Upper lobe of right lung (tissue), 1 donor: Measurements from ENCODE around the gene XPR1. TPM values are rescaled to one million over a fixed set of nuclear protein-coding genes. Genes with fewer than 3 reads are reported as not detected.
A peak's percentile ranks its signal among the peaks of the same experiment; 100 is the strongest.

Experiments
- ATAC-seq: fragments of 200-7000 bp; cut with Tn5 transposase; one replicate; pipeline ENCODE4 v1.9.1; 2020; ENCODE audit warnings: mild to moderate bottlenecking, moderate library complexity
- DNase-seq: peaks from one replicate; pipeline ENCODE4 v3.0.0-alpha.2; 2020
- H3K27ac ChIP-seq: fragments of 200-600 bp; one replicate; pipeline ENCODE4 v1.8.0; 2022
- H3K27me3 ChIP-seq: fragments of 200-600 bp; one replicate; pipeline ENCODE4 v1.8.0; 2022; ENCODE audit warnings: mild to moderate bottlenecking
- H3K36me3 ChIP-seq: fragments of 200-600 bp; one replicate; pipeline ENCODE4 v1.8.0; 2022
- H3K4me1 ChIP-seq: fragments of 200-600 bp; one replicate; pipeline ENCODE4 v1.8.0; 2022
- H3K4me3 ChIP-seq: fragments of 200-600 bp; one replicate; pipeline ENCODE4 v1.8.0; 2022; ENCODE audit warnings: mild to moderate bottlenecking
- H3K9me3 ChIP-seq: fragments of 200-600 bp; one replicate; pipeline ENCODE4 v1.8.0; 2022
- CTCF ChIP-seq: fragments of 200-600 bp; IDR thresholded peaks from one replicate; pipeline ENCODE4 v1.8.0; 2022; ENCODE audit warnings: antibody characterized with exemption
- intact Hi-C: fragments of 100-400 bp; cut with DNase I; formaldehyde crosslinking; loops from one replicate; pipeline ENCODE4 v1.11.0; 2022
- total RNA-seq: library from RNA; stranded (reverse); fragmentation: NEBNext Ultra II Directional; extraction: Animal tissue kit (Norgen Biotek cat#: 25700); gene quantifications from one replicate; pipeline ENCODE4 v1.2.1, GENCODE V29; 2021
- donor health status: DM: no; HTN: yes; CAD: no; lungs with severe emphysema.

The XPR1 gene
- total RNA-seq, 1 donor from 2014 or later = 23.5 TPM

DNA sequence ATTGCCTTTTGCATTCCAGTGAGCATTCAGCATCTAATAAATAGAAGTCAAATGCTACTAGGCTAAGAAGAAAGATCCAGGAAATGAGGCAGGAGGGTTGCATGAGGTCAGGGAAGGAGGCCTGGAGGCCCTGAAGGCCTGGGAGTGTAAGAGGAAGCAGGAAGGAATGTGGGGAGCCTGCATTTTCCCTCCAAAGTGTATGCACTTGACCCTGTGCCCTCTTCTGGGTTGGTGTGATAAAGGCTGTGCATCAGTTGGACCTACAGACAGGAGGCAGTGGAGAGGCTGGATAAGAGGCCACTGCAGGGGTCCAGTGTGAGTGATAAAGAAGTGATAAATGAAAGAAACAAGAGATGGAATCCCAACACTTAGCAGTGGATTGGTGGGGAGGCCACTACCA, 301.3 kb downstream of the XPR1 start:
- no peak for ATAC-seq
- no peaks in the 10 kb centered on the region for H3K9me3 ChIP-seq
- TF ChIP-seq CTCF = no peak
- intact Hi-C loops = no loop called here
- peaks cover 5% of the 10 kb centered on the region for H3K36me3 ChIP-seq
- no peak overlapping the region for H3K27ac ChIP-seq
- H3K4me3 ChIP-seq = no peak overlapping the region
- H3K27me3 ChIP-seq = no peaks in the 10 kb centered on the region
- H3K4me1 ChIP-seq = peaks cover under 1% of the 10 kb centered on the region
- DNase-seq = no peak

GRCh38 chr1:180934563-180934962, 302.7 kb downstream of the XPR1 start:
- Histone ChIP-seq H3K9me3 (no peaks in the 10 kb centered on the region), H3K27me3 (no peaks in the 10 kb centered on the region), H3K36me3 (peaks cover 5% of the 10 kb centered on the region), H3K4me1 (no peaks in the 10 kb centered on the region), H3K4me3 (no peak overlapping the region), H3K27ac (no peak overlapping the region)
- DNase-seq (no peak), ATAC-seq (peak; percentile 34)
- intact Hi-C loops = no loop called here
- no peak for TF ChIP-seq CTCF

DNA sequence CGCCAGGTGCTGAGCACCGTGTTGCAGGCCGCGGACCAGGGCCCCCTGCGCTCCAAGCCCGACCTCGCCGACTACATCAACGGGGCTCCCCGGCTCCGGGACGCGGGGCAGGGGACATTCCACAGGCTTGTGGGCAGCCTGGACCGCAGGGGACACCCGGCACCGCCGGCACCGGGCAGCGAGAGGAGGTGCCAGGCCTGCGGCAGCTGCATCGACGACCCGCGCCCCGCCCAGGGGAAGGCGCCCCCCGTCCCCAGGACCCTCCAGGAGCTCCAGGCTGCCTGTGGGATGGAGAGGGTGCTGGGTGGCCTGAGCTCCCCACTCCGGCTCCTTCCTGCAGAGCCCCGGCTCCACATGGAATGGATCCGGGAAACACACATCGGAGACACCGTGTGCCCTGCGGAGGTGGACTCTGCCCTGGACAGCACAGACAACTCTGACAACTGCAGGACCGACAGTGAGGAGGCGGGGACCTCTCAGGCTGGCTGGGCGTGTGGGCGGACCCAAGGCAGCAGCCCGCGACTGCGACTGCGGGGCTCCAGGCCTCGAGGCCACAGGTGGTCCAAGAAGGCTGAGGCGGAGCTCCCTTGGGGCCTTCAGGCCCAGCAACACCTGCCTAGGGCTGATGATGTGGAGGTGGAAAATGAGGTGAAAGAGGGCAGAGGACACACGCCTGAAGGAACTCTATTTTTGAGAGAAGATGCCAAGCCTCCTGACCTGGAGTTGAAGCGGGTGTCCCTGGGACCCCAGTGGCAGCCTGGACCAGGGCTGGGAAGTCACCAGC, 303.7 kb downstream of the XPR1 start:
- H3K4me1 ChIP-seq = no peaks in the 10 kb centered on the region
- H3K27ac ChIP-seq = no peak overlapping the region
- no peaks in the 10 kb centered on the region for H3K27me3 ChIP-seq
- peaks cover 5% of the 10 kb centered on the region for H3K36me3 ChIP-seq
- intact Hi-C loops = no loop called here
- TF ChIP-seq CTCF = no peak
- peak; percentile 3 for ATAC-seq
- no peak for DNase-seq
- no peaks in the 10 kb centered on the region for H3K9me3 ChIP-seq
- H3K4me3 ChIP-seq = no peak overlapping the region

DNA sequence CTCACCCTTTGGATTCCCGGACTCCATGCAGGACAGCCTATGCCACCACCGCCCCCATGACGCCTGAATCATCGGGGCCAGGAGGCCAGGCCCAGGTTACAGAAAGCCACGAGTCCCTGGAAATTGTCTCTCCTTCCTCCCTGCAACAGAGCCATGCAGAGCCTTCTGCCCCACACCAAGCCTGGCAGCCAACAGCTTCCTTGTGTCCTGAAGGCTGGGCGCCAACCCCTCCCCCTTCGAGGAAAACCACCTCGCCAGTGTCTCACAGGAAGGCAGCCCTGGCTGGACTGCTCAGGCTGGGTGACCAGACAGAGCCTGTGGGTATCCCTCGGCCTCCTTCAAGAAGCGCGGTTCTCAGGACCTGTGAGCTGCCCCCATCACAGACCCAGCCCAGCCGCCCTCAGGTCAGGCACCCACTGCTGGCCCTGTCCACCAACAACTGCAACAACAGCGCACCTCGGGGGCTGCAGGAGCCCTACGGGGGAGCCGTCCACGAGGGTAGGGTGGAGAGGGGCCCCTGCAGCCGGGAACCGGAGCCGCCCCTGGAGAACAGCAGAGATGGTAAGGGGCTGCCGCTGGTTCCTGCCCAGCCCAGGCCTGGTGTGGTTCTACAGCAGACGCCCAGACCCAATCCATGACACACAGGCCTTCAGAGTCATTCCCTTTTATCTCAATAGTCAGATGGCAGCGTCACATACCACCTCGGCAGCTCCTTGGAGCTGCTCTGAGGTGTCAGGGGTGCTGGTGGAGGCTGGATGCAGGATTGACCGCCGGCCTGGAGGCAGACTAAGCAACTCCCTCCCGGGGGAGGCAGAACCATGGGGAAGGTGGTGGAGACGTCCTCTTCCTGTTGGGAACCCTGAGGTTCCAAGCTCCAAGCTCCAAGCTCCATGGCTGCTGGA, 304.5 kb downstream of the XPR1 start:
- no peak overlapping the region for H3K27ac ChIP-seq
- no peak for TF ChIP-seq CTCF
- no peak overlapping the region for H3K4me3 ChIP-seq
- no peaks in the 10 kb centered on the region for H3K4me1 ChIP-seq
- intact Hi-C loops = no loop called here
- H3K27me3 ChIP-seq = no peaks in the 10 kb centered on the region
- H3K36me3 ChIP-seq = peaks cover 5% of the 10 kb centered on the region
- ATAC-seq = no peak
- no peak for DNase-seq
- H3K9me3 ChIP-seq = no peaks in the 10 kb centered on the region

DNA sequence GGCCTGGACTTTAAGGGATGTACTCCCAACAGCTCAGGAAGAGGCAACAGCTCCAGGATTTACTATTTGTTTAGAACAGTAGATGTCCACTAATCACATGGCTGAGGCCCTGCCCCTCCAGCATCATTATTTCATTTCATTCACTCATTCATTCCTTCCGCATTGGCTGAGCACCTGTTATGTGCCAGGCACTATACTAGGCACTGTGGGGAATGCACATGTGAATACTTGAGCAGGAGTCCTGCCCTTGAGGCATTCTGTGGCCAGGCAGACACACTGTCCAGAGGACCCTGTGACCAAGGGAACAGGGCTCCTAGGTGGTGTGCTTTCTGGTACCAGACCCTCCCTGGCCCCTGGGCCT, 305.2 kb downstream of the XPR1 start:
- Histone ChIP-seq H3K27me3 (no peaks in the 10 kb centered on the region), H3K4me1 (no peaks in the 10 kb centered on the region), H3K4me3 (no peak overlapping the region), H3K27ac (no peak overlapping the region), H3K36me3 (peaks cover 5% of the 10 kb centered on the region), H3K9me3 (no peaks in the 10 kb centered on the region)
- ATAC-seq (no peak), DNase-seq (no peak)
- intact Hi-C loops = no loop called here
- TF ChIP-seq CTCF = no peak
